GM11168 (cell line): Measurements from ENCODE around the gene WNT10A.
"Not testable (repeated sequence)": the region's sequence is repeated elsewhere in the genome, so short reads cannot be mapped to it uniquely, and the experiment has no call there.

Source experiments
- in situ Hi-C: fragments of 300-500 bp; cut with MboI; formaldehyde crosslinking; loops from one replicate; pipeline ENCODE4 v1.12.0; 2022; ENCODE audit warnings: low sequenced_read_pairs; ENCODE audit not compliant: unreplicated experiment

The WNT10A gene

GRCh38 chr2:218924757-218925156, 44.1 kb downstream of the WNT10A start:
- in situ Hi-C loops: no loop called here

GRCh38 chr2:218925434-218925833, 44.8 kb downstream of the WNT10A start:
- in situ Hi-C loops: no loop called here

- in situ Hi-C loops: no loop called here
These were observed 46.8 kb downstream of the WNT10A start for GRCh38 chr2:218927422-218927821.

GRCh38 chr2:218927876-218928275, 47.2 kb downstream of the WNT10A start:
- in situ Hi-C loops: no loop called here

GRCh38 chr2:218930488-218930887, 49.8 kb downstream of the WNT10A start:
- in situ Hi-C loops: not testable (repeated sequence)

- in situ Hi-C loops: not testable (repeated sequence)
These were observed 51.1 kb downstream of the WNT10A start for GRCh38 chr2:218931751-218932150.
